ENCODE results near the gene ATP2C2.

DNA sequence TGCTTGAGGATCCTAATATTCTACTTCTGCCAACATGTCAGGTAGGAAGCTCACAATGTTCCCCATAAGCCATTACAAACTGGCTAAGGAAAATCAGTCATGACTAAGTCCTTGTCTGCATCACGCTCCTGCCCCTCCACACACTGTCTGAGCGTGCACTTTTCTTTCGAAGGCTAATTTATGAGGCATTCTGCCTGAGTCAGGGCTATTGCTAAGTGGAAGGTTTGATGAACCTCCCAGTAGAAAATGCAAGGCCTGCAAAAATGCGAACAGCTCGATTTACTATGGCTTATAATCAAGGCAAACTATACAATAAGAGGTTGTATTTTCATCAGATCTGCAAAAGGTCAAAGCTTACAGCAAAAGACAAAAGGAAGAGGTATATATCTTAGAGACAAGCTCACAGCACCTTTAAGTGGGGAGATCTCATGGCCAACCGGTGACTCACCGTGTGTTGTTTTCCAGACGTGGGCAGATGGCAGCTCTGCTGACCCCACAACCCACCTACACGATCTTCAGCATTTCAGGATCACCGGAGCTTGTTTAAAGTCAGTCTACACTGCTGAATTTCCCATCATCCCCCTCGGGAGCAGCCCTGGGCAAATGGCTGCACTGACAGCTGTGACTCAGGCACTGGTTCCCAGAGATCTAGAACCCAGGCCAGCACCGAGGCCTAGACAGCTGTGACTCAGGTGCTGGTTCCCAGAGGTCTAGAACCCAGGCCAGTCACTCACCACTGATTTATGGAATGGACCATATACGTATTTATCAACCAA lies 110.0 kb downstream of the ATP2C2 start:
- TF ChIP-seq, protein P1, sequence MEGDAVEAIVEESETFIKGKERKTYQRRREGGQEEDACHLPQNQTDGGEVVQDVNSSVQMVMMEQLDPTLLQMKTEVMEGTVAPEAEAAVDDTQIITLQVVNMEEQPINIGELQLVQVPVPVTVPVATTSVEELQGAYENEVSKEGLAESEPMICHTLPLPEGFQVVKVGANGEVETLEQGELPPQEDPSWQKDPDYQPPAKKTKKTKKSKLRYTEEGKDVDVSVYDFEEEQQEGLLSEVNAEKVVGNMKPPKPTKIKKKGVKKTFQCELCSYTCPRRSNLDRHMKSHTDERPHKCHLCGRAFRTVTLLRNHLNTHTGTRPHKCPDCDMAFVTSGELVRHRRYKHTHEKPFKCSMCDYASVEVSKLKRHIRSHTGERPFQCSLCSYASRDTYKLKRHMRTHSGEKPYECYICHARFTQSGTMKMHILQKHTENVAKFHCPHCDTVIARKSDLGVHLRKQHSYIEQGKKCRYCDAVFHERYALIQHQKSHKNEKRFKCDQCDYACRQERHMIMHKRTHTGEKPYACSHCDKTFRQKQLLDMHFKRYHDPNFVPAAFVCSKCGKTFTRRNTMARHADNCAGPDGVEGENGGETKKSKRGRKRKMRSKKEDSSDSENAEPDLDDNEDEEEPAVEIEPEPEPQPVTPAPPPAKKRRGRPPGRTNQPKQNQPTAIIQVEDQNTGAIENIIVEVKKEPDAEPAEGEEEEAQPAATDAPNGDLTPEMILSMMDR (IDR thresholded peaks at IDR 0.05; ENCODE audit: borderline replicate concordance, extremely low read depth, low read length, poor library complexity, severe bottlenecking) = no peak
- TF ChIP-seq EZH2 (IDR thresholded peaks at IDR 0.05; ENCODE audit: borderline replicate concordance, low read depth, low read length, severe bottlenecking) = no peak
